GM21723 (cell line): Measurements from ENCODE around the gene ZNF487.
"Not testable (repeated sequence)": the region's sequence is repeated elsewhere in the genome, so short reads cannot be mapped to it uniquely, and the experiment has no call there.

Source experiments
- ATAC-seq: cut with Tn5 transposase; IDR thresholded peaks from one replicate; pipeline ENCODE4 v1.9.1; 2021; ENCODE audit warnings: mild to moderate bottlenecking, moderate library complexity; ENCODE audit not compliant: unreplicated experiment

ZNF487 gene

DNA sequence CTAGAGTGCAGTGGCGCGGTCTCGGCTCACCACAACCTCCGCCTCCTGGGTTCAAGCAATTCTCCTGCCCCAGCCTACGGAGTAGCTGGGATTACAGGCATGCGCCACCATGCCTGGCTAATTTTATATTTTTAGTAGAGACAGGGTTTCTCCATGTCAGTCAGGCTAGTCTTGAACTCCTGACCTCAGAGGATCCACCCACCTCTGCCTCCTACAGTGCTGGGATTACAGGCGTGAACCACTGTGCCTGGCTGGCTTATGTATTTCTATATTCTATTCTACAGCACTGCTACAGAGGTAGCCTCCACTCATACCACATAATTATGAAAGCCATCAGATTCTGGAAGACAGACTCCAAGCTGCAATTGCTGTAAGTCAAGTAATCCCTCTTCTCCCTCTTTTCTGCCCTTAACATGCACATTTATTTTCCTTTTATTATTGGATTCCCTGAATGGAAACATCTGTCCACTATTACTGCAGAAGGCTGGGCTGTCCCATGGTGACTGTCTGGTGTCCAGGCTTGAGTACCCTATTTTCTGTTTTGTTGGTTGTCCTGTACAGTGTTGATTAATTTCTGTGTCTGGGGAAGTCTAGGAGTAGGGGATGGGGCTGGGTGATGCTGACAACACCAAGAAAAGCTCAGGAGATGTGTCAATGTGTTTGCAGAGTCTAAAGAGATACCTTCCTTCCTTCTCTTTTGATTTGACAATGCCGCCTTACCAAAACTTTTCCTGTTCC is 5.8 kb upstream of the ZNF487 start:
- ATAC-seq = no peak

- no peak for ATAC-seq
These were observed 395 bp downstream of the ZNF487 start for GRCh38 chr10:43437141-43437870.

DNA sequence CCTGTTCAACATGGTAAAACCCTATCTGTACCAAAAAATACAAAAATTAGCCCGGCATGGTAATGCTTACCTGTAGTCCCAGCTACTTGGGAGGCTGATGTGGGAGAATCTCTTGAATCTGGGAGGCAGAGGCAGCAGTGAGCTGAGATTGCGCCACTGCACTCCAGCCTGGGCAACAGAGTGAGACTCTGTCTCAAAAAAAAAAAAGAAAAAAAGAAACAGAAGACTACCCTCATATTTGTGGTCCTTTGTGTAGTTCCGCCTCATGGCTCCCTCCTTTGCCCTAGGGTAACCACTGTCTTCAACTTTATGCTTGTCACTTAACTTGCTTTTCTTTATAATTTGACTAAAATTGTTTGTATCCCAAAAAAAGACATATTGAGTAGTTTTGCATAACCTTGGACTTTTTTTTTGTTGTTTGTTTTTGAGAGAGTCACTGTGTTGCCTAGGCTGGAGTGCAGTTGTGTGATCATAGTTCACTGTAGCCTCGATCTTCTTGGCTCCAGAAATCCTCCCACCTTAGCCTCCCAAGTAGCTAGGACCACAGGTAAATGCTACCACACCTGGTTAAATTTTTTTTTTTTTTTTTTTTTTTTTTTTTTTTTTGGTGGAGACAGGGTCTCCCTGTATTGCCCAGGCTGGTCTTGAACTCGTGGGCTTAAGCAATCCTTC is 3.7 kb downstream of the ZNF487 start:
- ATAC-seq = no peak

DNA sequence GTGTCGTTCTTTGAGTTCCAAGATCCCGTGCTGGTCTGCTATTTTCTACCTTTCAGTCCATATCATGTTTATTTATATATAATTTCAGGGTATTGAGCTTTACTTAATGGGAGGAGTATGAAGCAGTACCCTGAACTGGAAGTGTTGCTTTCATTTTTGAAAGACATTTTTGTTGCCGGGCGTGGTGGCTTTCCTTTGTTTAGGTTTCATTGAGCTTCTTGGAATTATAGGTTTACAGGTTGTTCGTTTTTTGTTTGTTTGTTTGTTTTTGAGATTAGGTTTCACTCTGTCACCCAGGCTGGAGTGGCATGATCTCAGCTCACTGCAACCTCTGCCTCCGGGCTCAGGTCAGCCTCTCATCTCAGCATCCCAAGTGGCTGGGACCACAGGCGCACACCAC is 7.4 kb downstream of the ZNF487 start:
- no peak for ATAC-seq

DNA sequence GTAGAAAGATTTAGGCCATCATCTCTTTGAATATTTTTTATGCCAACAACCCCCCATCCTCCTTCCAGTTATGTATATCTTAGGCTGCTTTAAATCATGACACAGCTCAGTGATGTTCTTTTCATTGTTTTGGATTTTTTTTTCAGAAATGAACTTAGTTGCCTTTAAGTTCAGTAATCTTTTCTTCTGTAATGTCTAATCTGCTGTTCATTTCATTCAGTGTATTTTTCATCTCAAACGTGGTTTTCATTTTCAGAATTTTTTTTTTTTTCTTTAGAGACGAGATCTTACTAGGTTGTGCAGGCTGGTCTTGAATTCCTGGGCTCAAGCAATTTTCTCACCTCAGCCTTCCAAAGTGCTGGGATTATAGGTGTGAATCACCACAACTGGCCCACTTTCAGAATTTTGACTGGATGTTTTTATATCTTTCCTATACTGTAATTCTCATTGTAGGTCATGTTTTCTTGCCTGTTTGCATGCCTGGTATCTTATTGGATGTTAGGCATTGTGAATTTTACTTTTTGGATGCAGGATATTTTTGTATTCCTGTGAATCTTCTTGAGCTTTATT is 8.1 kb downstream of the ZNF487 start:
- no peak for ATAC-seq

DNA sequence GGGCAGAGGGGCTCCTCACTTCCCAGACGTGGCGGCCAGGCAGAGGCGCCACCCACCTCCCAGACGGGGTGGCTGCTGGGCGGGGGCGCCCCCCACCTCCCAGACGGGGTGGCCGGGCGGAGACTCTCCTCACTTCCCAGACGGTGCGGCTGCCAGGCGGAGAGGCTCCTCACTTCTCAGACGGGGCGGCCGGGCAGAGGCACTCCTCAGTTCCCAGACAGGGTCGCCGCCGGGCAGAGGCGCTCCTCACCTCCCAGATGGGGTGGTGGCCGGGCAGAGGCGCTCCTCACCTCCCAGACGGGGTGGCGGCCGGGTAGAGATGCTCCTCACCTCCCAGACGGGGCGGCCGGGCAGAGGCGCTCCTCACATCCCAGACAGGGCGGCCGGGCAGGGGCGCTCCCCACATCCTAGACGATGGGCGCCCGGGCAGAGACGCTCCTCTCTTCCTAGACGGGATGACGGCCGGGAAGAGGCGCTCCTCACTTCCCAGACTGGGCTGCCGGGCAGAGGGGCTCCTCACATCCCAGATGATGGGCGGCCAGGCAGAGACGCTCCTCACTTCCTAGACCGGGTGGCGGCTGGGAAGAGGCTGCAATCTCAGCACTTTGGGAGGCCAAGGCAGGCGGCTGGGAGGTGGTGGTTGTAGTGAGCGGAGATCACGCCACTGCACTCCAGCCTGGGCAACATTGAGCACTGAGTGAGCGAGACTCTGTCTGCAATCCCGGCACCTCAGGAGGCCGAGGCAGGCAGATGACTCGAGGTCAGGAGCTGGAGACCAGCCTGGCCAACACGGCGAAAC is 9.5 kb downstream of the ZNF487 start:
- not testable (repeated sequence) for ATAC-seq

- no peak for ATAC-seq
These were observed 11.8 kb downstream of the ZNF487 start for GRCh38 chr10:43448742-43449141.

- no peak for ATAC-seq
These were observed 15.5 kb downstream of the ZNF487 start for GRCh38 chr10:43452356-43452914.

- ATAC-seq = peak; percentile 29
These were observed 16.4 kb downstream of the ZNF487 start for GRCh38 chr10:43453266-43453831.

- ATAC-seq = not testable (repeated sequence)
These were observed 17.1 kb downstream of the ZNF487 start for GRCh38 chr10:43454025-43454424.

DNA sequence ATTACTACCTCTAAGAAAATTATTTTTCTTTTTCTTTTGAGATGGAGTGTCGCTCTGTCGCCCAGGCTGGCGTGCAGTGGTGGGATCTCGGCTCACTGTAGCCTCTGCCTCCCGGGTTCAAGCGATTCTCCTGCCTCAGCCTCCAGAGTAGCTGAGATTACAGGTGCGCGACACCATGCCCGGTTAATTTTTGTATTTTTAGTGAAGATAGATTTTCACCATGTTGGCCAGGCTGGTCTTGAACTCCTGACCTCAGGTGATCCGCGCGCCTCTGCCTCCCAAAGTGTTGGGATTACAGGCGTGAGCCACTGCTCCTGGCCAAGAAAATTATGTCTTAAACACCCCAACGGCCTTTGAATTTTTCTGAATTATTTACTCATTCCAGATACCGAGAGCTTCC is 19.6 kb downstream of the ZNF487 start:
- ATAC-seq = not testable (repeated sequence)

GRCh38 chr10:43458227-43458626 is 21.3 kb downstream of the ZNF487 start:
- ATAC-seq = no peak

GRCh38 chr10:43461950-43462349 is 25.0 kb downstream of the ZNF487 start:
- ATAC-seq = peak; percentile 81

DNA sequence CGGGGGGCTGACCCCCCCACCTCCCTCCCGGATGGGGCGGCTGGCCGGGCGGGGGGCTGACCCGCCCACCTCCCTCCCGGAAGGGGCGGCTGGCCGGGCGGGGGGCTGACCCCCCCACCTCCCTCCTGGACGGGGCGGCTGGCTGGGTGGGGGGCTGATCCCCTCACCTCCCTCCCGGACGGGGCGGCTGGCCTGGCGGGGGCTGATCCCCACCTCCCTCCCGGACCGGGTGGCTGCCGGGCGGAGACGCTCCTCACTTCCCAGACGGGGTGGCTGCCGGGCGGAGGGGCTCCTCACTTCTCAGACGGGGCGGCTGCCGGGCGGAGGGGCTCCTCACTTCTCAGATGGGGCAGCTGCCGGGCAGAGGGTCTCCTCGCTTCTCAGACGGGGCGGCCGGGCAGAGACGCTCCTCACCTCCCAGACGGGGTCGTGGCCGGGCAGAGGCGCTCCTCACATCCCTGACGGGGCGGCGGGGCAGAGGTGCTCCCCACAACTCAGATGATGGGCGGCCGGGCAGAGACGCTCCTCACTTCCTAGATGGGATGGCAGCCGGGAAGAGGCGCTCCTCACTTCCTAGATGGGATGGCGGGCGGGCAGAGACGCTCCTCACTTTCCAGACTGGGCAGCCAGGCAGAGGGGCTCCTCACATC is 28.3 kb downstream of the ZNF487 start:
- not testable (repeated sequence) for ATAC-seq

GRCh38 chr10:43465736-43466120 is 28.8 kb downstream of the ZNF487 start:
- ATAC-seq = not testable (repeated sequence)

- ATAC-seq = no peak
These were observed 34.2 kb downstream of the ZNF487 start for GRCh38 chr10:43471146-43471545.

DNA sequence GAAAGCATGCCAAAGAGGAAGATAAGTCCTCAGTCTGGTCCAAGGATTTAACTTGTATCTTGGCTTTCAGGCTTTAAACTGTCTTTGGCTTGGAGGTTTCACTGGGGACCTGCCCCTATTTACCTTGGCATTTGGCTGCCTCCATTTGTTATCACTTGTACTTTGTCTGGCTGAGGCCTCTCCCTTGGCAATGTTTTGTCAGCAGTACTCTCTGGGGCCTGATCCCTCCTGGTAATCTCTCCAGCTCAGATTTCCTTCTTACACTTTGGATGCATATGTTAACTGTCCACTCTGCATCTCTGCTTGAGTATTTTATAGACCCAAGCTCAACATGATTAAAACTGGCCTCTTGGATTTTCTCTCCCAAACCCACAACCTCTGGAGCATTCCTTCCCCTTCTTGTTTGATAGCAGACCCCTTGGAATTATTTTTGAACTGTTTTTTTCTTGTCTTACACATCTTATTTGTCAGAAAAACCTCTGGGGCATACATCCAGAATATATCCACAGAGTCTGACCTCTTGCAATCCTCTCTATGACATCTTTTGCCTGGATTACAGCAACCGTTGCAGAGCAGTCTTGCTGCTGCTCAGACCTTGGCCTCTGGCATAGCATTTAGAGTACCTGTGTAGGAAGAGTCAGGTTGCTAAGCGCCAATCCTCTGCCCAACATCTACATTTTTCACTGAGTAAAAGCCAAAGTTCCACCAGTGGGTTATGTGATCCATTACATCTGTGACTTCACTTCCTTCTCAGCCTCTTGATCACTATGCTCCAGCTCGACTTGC is 35.2 kb downstream of the ZNF487 start:
- ATAC-seq = no peak

- no peak for ATAC-seq
These were observed 42.4 kb downstream of the ZNF487 start for GRCh38 chr10:43479275-43479674.
